Activated CD8-positive, alpha-beta memory T cell treated with anti-CD3 and anti-CD28 coated beads for 24 hours (primary cell): ENCODE data around the gene NEDD4.
"Not testable (repeated sequence)": the region's sequence is repeated elsewhere in the genome, so short reads cannot be mapped to it uniquely, and the experiment has no call there.

Source experiments
- DNase-seq: peaks from one replicate; pipeline ENCODE4 v3.0.0-alpha.2; 2020

Gene NEDD4

DNA sequence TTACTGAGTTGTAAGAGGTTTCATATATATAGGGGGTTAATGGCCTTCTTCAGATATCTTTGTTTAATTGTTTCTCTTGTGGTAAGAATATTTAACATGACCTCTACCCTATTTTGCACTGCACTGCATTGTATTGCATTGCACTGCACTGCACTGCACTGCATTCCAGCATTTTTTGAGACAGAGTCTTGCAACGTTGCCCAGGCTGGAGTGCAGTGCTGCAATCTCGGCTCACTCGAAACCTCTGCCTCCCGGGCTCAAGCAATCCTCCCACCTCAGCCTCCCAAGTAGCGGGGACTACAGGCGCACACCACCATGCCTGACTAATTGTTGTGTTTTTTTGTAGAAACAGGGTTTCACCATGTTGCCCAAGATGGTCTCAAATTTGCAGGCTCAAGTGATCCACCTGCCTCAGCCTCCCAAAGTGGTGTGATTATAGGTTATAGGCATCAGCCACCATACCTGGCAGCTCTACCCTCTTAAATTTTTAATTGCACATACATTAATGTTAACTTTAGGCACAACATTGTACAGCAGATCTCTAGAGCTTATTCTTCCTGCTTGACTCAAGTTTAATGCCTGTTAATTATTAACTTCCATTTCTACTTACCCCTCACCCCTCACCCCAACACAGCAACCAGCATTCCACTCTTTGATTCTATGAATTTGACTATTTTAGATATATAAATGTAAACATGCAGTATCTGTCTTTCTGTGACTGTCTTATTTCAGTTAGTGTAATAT lies 38.4 kb downstream of the NEDD4 start:
- no peak for DNase-seq

GRCh38 chr15:55952501-55953274 lies 40.7 kb downstream of the NEDD4 start:
- not testable (repeated sequence) for DNase-seq

GRCh38 chr15:55944606-55945005 lies 48.8 kb downstream of the NEDD4 start:
- DNase-seq, result not testable (repeated sequence)

GRCh38 chr15:55942332-55942731 lies 51.1 kb downstream of the NEDD4 start:
- no peak for DNase-seq

DNA sequence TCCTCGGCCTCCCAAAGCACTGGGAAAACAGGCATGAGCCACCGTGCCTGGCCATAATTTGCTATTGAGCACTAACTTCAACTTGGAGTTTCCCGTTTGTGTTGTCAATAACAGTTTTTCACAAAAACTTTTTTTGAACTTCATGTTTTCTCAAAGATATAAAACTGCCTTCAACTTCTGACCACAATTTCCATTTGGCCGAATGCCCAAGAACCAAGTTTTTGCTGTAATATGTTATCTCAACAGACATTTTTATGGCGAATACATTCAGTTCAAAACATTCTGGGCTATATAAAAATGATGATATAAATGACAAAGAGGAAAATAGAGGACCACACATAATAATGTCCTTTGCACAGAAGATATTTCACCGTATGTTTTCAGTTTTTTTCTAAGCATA lies 56.4 kb downstream of the NEDD4 start:
- no peak for DNase-seq

- no peak for DNase-seq
Measured at GRCh38 chr15:55928955-55929354, 64.5 kb downstream of the NEDD4 start.

DNA sequence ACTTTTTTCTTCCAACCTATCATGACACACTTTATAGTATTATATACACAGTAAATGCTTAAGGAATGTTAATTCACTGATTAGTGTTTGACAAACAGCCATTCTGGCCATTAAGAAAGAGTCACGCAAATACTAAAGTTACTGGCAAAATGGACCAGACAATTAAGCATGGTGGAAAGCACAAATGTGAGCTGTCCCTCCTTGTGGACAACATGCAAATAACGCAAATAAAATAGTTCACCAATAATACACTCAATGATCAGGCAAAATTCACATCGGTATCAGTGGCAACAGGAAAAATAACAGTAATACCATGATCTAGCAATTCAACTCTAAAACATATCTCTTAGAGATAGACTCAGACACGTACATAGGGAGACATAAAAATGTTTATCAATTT lies 71.7 kb downstream of the NEDD4 start:
- no peak for DNase-seq

GRCh38 chr15:55917881-55918296 lies 75.5 kb downstream of the NEDD4 start:
- no peak for DNase-seq

GRCh38 chr15:55916666-55917409 lies 76.6 kb downstream of the NEDD4 start:
- DNase-seq, result no peak

GRCh38 chr15:55915876-55916567 lies 77.4 kb downstream of the NEDD4 start:
- DNase-seq, result no peak

GRCh38 chr15:55915221-55915620 lies 78.2 kb downstream of the NEDD4 start:
- no peak for DNase-seq

- no peak for DNase-seq
Measured at GRCh38 chr15:55914446-55914845, 79.0 kb downstream of the NEDD4 start.

- DNase-seq, result no peak
Measured at GRCh38 chr15:55912982-55913381, 80.4 kb downstream of the NEDD4 start.

DNA sequence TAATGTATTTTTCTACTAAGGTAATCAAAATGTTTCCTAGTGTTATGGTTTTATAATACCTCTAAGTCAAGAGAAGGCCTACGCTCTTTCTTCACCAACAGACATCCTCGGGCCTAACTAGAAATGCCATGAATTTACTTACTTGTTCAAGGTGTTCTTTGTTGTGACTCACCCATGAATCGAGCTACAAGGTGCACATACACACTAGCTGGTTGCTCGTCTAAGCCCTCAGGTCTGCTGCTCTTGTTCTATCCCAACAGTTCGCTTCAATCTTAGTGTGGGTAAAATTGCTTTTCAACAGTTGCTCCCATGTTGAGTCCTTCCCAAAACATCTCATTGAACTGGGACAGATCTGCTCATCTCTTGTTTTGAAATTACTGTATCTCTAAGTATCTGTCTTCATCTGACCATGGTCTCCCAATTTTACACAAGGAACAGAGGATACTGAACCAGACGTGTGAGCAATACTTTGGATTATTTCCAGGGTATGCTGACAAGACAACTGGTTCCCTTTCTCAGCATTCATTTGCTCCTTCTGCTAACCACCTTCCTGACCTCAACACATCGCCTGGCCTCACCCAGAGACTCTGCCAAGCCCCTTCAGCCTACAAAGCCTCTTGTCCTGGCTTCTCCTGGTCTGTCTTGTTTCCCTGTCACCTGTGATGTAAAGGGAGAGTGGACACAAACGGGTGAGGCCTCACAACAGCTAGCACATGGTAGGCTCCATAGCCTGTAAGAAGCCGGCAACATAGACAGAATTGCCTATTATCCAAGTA lies 84.2 kb downstream of the NEDD4 start:
- no peak for DNase-seq

- no peak for DNase-seq
Measured at GRCh38 chr15:55907797-55908196, 85.6 kb downstream of the NEDD4 start.

DNA sequence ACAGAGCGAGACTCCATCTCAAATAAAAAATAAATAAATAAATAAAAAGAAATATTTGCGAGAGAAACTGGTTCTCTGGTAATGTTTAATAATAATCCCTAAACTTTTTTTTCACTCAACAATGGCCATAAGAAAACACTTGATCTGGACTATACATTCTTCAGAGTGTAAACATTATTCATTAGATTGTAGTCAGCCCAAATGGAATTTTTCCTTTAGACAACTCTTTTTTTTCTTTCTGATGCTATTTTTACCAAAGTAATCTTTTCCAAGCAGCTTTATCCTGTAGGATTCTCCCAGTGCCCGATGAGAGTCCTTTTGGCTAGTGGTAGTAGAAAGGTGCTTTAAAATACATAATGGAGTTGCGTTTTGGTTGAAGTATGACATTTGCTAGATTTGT lies 90.4 kb downstream of the NEDD4 start:
- DNase-seq, result no peak

- DNase-seq, result no peak
Measured at GRCh38 chr15:55900019-55900418, 93.4 kb downstream of the NEDD4 start.

DNA sequence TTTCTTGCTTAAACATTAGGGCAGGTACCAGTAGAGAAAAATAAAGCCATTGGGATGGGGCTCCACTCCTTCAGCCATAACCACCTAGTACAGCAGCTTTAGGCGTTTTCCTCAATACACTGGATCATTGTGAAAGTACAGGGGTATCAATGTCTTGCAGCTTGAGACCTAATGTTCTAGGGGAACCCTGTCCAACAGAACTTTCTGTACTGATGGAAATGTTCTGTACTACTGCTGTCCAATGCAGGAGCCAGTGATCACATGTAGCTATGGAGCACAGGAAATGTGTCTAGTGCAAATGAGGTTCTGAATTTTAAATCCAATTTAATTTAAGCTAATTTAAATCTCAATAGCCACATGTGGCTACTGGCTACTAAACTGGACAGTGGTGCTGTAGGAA lies 93.9 kb downstream of the NEDD4 start:
- no peak for DNase-seq

DNA sequence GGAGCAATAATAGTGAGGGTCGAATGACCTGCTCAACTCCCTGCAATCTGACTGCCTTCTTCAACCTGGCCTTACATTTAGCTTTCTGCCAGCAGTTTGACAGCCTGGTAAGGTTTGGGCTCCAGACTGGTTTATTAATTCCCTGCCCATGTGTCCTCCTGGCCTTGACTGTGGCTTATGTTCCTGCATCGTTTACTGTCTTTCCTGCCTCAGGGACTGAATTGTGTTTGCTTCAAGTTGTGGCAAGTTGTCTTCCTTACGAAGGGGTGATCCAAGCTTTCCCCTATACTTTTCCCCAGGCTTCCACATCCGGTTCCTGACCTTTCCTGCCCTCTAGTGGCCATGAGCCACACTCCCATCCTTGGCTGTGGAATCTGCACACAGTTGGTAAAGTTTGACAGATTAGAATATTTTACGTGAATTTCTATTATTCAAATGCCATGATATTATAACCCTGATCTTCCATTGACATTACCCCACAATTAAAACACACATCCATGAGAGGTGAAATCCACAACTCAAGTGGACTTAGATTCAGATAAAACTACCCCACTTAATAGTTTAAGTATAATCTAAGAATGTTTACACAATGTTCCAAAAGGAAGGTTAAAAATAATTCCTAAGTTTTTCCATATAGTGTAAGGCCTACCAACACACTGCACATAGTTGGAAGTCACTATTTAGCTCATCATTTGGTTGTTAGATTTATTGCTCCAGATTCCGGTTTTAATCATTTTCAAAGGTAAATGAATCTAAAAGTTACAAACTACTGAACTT lies 95.7 kb downstream of the NEDD4 start:
- no peak for DNase-seq

GRCh38 chr15:55894399-55894965 lies 98.9 kb downstream of the NEDD4 start:
- no peak for DNase-seq

DNA sequence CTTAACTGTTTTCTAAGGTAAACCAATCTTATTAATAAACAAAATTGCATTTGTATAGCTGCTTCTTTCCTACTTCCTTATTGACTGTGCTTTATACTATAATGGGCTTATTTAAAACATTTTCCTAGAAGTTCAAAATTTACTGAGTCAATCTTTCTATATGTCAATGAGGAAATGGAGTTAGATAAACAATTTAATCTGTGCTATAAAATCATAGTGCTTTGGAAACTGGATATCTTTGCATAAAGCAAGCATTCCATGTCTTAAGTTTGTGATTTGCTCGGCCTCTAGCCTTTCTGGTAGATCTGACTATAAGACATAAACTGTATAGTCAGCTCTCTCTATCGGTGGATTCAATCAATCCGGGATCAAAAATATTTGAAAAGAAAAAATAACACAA lies 99.6 kb downstream of the NEDD4 start:
- DNase-seq, result no peak
